Measurements from ENCODE around the gene PLEK.
A peak's percentile ranks its signal among the peaks of the same experiment; 100 is the strongest.

- TF ChIP-seq POLR2AphosphoS5 (IDR thresholded peaks at IDR 0.05; ENCODE audit: low read depth, low read length), result no peak
- TF ChIP-seq POLR2A (IDR thresholded peaks at IDR 0.05; ENCODE audit: low read depth, low read length), result 0 out of 2 replicates have a peak, but pooled peaks have one; percentile 26
- TF ChIP-seq TAF1 (IDR thresholded peaks at IDR 0.05; ENCODE audit: borderline replicate concordance, low read depth, low read length), result no peak
Measured at GRCh38 chr2:68368654-68369336, 3.7 kb downstream of the PLEK start.

Measured in GM12892 (cell line).